Upper lobe of right lung (tissue), 1 donor: ENCODE measurements around the gene USB1. TPM values are rescaled to one million over a fixed set of nuclear protein-coding genes. Genes with fewer than 3 reads are reported as not detected.

Experiments used
- ATAC-seq: fragments of 200-7000 bp; cut with Tn5 transposase; one replicate; pipeline ENCODE4 v1.9.1; 2020; ENCODE audit warnings: mild to moderate bottlenecking, moderate library complexity
- DNase-seq: peaks from one replicate; pipeline ENCODE4 v3.0.0-alpha.2; 2020
- H3K27ac ChIP-seq: fragments of 200-600 bp; one replicate; pipeline ENCODE4 v1.8.0; 2022
- H3K27me3 ChIP-seq: fragments of 200-600 bp; one replicate; pipeline ENCODE4 v1.8.0; 2022; ENCODE audit warnings: mild to moderate bottlenecking
- H3K36me3 ChIP-seq: fragments of 200-600 bp; one replicate; pipeline ENCODE4 v1.8.0; 2022
- H3K4me1 ChIP-seq: fragments of 200-600 bp; one replicate; pipeline ENCODE4 v1.8.0; 2022
- H3K4me3 ChIP-seq: fragments of 200-600 bp; one replicate; pipeline ENCODE4 v1.8.0; 2022; ENCODE audit warnings: mild to moderate bottlenecking
- H3K9me3 ChIP-seq: fragments of 200-600 bp; one replicate; pipeline ENCODE4 v1.8.0; 2022
- CTCF ChIP-seq: fragments of 200-600 bp; IDR thresholded peaks from one replicate; pipeline ENCODE4 v1.8.0; 2022; ENCODE audit warnings: antibody characterized with exemption
- intact Hi-C: fragments of 100-400 bp; cut with DNase I; formaldehyde crosslinking; loops from one replicate; pipeline ENCODE4 v1.11.0; 2022
- total RNA-seq: library from RNA; stranded (reverse); fragmentation: NEBNext Ultra II Directional; extraction: Animal tissue kit (Norgen Biotek cat#: 25700); gene quantifications from one replicate; pipeline ENCODE4 v1.2.1, GENCODE V29; 2021
- donor health status: DM: no; HTN: yes; CAD: no; lungs with severe emphysema.

USB1 gene
- total RNA-seq, 1 donor from 2014 or later, result 37.4 TPM

- no peaks in the 10 kb centered on the region for H3K9me3 ChIP-seq
- H3K36me3 ChIP-seq, result no peaks in the 10 kb centered on the region
- no peaks in the 10 kb centered on the region for H3K27me3 ChIP-seq
- no peak for TF ChIP-seq CTCF
- H3K4me1 ChIP-seq, result no peaks in the 10 kb centered on the region
- no peak overlapping the region for H3K4me3 ChIP-seq
- intact Hi-C loops, result no loop called here
- H3K27ac ChIP-seq, result no peak overlapping the region
- no peak for ATAC-seq
- no peak for DNase-seq
Measured at GRCh38 chr16:57966204-57966771, 34.9 kb upstream of the USB1 start.

- TF ChIP-seq CTCF, result no peak
- intact Hi-C loops, result no loop called here
- H3K36me3 ChIP-seq, result no peaks in the 10 kb centered on the region
Measured at GRCh38 chr16:57966986-57967385, 34.2 kb upstream of the USB1 start.

GRCh38 chr16:57967916-57968315, 33.3 kb upstream of the USB1 start:
- Histone ChIP-seq H3K4me1 (no peaks in the 10 kb centered on the region), H3K27me3 (no peaks in the 10 kb centered on the region), H3K36me3 (no peaks in the 10 kb centered on the region), H3K9me3 (no peaks in the 10 kb centered on the region), H3K27ac (no peak overlapping the region), H3K4me3 (no peak overlapping the region)
- intact Hi-C loops, result no loop called here
- ATAC-seq (no peak), DNase-seq (no peak)
- TF ChIP-seq CTCF, result no peak

More at GRCh38 chr16:57966986-57967385, 34.2 kb upstream of the USB1 start:
- Histone ChIP-seq H3K4me1 (no peaks in the 10 kb centered on the region), H3K27me3 (no peaks in the 10 kb centered on the region), H3K4me3 (no peak overlapping the region), H3K9me3 (no peaks in the 10 kb centered on the region), H3K27ac (no peak overlapping the region)
- no peak for ATAC-seq
- DNase-seq, result no peak

- H3K9me3 ChIP-seq, result no peaks in the 10 kb centered on the region
- intact Hi-C loops, result no loop called here
- H3K36me3 ChIP-seq, result no peaks in the 10 kb centered on the region
- H3K4me1 ChIP-seq, result no peaks in the 10 kb centered on the region
- no peak for TF ChIP-seq CTCF
- H3K27ac ChIP-seq, result no peak overlapping the region
- H3K4me3 ChIP-seq, result no peak overlapping the region
- DNase-seq, result no peak
- ATAC-seq, result no peak
- no peaks in the 10 kb centered on the region for H3K27me3 ChIP-seq
Measured at GRCh38 chr16:57969451-57970123, 31.6 kb upstream of the USB1 start.

GRCh38 chr16:57970319-57970718, 30.9 kb upstream of the USB1 start:
- no peak for TF ChIP-seq CTCF
- ATAC-seq, result no peak
- no peak for DNase-seq
- Histone ChIP-seq H3K4me1 (no peaks in the 10 kb centered on the region), H3K36me3 (no peaks in the 10 kb centered on the region), H3K4me3 (no peak overlapping the region), H3K27me3 (no peaks in the 10 kb centered on the region), H3K27ac (no peak overlapping the region), H3K9me3 (no peaks in the 10 kb centered on the region)
- intact Hi-C loops, result no loop called here
